SU-DHL-6 (cell line): Measurements from ENCODE around the gene ZMIZ1.

Source experiments
- H2AFZ ChIP-seq: fragments of 200-600 bp; sonication (generic); 2 replicates; pipeline ENCODE4 v1.6.1; 2014; ENCODE audit warnings: low read depth, mild to moderate bottlenecking, moderate library complexity, mixed read lengths, antibody characterized with exemption, low read length; ENCODE audit not compliant: severe bottlenecking
- H3F3A ChIP-seq: fragments of 200-600 bp; shearing (Covaris generic); 2 replicates; pipeline ENCODE4 v1.6.0; 2016; ENCODE audit warnings: antibody characterized with exemption, mild to moderate bottlenecking; ENCODE audit not compliant: insufficient read depth
- H3K27ac ChIP-seq: fragments of 200-600 bp; sonication (generic); 2 replicates; pipeline ENCODE4 v1.5.1; 2016; ENCODE audit warnings: low read depth, mild to moderate bottlenecking, low read length, moderate library complexity, mixed read lengths
- H3K27me3 ChIP-seq: fragments of 200-600 bp; sonication (generic), shearing (Covaris generic); 2 replicates; pipeline ENCODE4 v1.6.0; 2014; ENCODE audit warnings: mild to moderate bottlenecking, low read length
- H3K36me3 ChIP-seq: fragments of 200-600 bp; sonication (generic); 2 replicates; pipeline ENCODE4 v1.6.1; 2014; ENCODE audit warnings: mild to moderate bottlenecking, low read length, mixed read lengths
- H3K4me2 ChIP-seq: fragments of 300-600, 200-600 bp; shearing (Covaris generic), sonication (generic); 2 replicates; pipeline ENCODE4 v1.6.0; 2014; ENCODE audit warnings: low read length, low read depth, mild to moderate bottlenecking; ENCODE audit not compliant: poor library complexity, severe bottlenecking
- H3K4me3 ChIP-seq: fragments of 200-600 bp; sonication (generic); 2 replicates; pipeline ENCODE4 v1.5.1; 2014; ENCODE audit warnings: antibody characterized with exemption, low read length, mild to moderate bottlenecking, mixed read lengths; ENCODE audit not compliant: insufficient read depth, poor library complexity, severe bottlenecking
- H3K79me2 ChIP-seq: fragments of 200-600 bp; sonication (generic); 2 replicates; pipeline ENCODE4 v1.6.1; 2014; ENCODE audit warnings: mild to moderate bottlenecking, low read length, moderate library complexity; ENCODE audit not compliant: insufficient read depth
- H3K9ac ChIP-seq: fragments of 200-600 bp; sonication (generic); 2 replicates; pipeline ENCODE4 v1.7.0; 2014; ENCODE audit warnings: mild to moderate bottlenecking, low read length
- H3K9me2 ChIP-seq: fragments of 200-600 bp; sonication (generic); replicated peaks from 2 replicates; pipeline ENCODE4 v1.6.1; 2014; ENCODE audit warnings: low read length; ENCODE audit not compliant: insufficient read depth
- H3K9me3 ChIP-seq: fragments of 200-600 bp; sonication (generic); 2 replicates; pipeline ENCODE4 v1.6.1; 2014; ENCODE audit warnings: low read length, mixed read lengths; ENCODE audit not compliant: insufficient read depth
- H4K20me1 ChIP-seq: fragments of 200-600 bp; sonication (generic); 2 replicates; pipeline ENCODE4 v1.6.1; 2014; ENCODE audit warnings: low read depth, mild to moderate bottlenecking, antibody characterized with exemption, low read length, moderate library complexity, mixed read lengths
- EZH2phosphoT487 ChIP-seq: fragments of 200-600 bp; sonication (generic), shearing (Covaris generic); conservative IDR thresholded peaks from 2 replicates; pipeline ENCODE4 v1.6.1; 2018; ENCODE audit warnings: mild to moderate bottlenecking, antibody characterized with exemption, low read length, moderate library complexity, mixed read lengths
- TF ChIP-seq, protein P1 (sequence below): fragments of 200-600 bp; sonication (generic); IDR thresholded peaks from one replicate; pipeline ENCODE4 v1.5.1; 2017; ENCODE audit warnings: antibody characterized with exemption, mild to moderate bottlenecking, low read length, moderate library complexity; ENCODE audit not compliant: insufficient read depth, poor library complexity, severe bottlenecking

The ZMIZ1 gene

DNA sequence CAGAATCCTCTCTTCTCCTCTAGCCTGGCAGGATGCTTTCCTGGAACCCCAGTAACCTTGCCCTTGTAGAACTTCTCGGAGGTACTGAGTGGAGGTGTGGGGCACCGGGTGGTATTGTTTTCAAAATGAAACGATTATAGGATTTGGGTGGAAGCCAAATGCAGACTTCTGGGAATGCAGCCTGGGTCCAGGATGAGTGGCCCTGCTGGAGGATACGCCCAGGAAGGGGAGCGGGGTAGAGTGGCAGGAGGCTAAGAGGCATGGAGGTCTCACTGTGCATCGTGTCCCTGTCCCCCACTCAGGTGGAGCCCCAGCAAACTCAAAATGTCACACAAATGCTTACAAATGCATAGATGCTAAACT, 169.4 kb downstream of the ZMIZ1 start:
- H3K27me3 ChIP-seq = no peaks in the 10 kb centered on the region
- no peak overlapping the region for H3K27ac ChIP-seq
- H4K20me1 ChIP-seq = no peaks in the 10 kb centered on the region
- H3K9me2 ChIP-seq = no peaks in the 10 kb centered on the region
- H3F3A ChIP-seq = no peaks in the 10 kb centered on the region
- no peaks in the 10 kb centered on the region for H3K79me2 ChIP-seq
- no peak overlapping the region for H3K9ac ChIP-seq
- no peak overlapping the region for H3K4me2 ChIP-seq
- no peaks in the 10 kb centered on the region for H3K9me3 ChIP-seq
- H3K4me3 ChIP-seq = no peak overlapping the region
- no peaks in the 10 kb centered on the region for H3K36me3 ChIP-seq
- TF ChIP-seq EZH2phosphoT487 = no peak
- TF ChIP-seq, protein P1, sequence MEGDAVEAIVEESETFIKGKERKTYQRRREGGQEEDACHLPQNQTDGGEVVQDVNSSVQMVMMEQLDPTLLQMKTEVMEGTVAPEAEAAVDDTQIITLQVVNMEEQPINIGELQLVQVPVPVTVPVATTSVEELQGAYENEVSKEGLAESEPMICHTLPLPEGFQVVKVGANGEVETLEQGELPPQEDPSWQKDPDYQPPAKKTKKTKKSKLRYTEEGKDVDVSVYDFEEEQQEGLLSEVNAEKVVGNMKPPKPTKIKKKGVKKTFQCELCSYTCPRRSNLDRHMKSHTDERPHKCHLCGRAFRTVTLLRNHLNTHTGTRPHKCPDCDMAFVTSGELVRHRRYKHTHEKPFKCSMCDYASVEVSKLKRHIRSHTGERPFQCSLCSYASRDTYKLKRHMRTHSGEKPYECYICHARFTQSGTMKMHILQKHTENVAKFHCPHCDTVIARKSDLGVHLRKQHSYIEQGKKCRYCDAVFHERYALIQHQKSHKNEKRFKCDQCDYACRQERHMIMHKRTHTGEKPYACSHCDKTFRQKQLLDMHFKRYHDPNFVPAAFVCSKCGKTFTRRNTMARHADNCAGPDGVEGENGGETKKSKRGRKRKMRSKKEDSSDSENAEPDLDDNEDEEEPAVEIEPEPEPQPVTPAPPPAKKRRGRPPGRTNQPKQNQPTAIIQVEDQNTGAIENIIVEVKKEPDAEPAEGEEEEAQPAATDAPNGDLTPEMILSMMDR = no peak
- H2AFZ ChIP-seq = no peak overlapping the region

DNA sequence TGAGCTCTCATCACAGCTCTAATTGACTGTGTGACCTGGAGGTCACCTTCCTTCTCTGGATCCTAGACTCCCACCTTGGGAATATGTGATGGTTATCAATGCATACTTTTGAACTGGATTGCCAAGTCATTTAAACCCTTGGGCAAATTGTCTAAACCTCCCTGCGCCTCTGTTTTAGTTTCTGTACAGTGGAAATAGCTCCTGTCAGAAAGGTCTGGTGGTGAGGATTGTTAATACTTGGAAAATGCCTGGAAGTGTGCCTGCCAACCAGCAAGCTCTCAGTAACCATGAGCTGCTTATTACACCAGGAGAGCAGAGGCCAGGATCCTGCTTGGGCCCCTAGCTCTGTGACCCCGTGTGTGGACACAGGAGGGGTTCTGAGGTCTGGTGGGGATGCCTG, 169.8 kb downstream of the ZMIZ1 start:
- Histone ChIP-seq H4K20me1 (no peaks in the 10 kb centered on the region), H3K36me3 (no peaks in the 10 kb centered on the region), H3K79me2 (no peaks in the 10 kb centered on the region), H3K9me3 (no peaks in the 10 kb centered on the region), H3K9me2 (no peaks in the 10 kb centered on the region), H3K4me3 (no peak overlapping the region), H2AFZ (no peak overlapping the region), H3K4me2 (no peak overlapping the region), H3K27me3 (no peaks in the 10 kb centered on the region), H3K9ac (no peak overlapping the region), H3K27ac (no peak overlapping the region), H3F3A (no peaks in the 10 kb centered on the region)
- TF ChIP-seq EZH2phosphoT487 = no peak
- TF ChIP-seq, protein P1 = no peak

GRCh38 chr10:79239275-79239779, 170.6 kb downstream of the ZMIZ1 start:
- no peaks in the 10 kb centered on the region for H3K36me3 ChIP-seq
- H3K4me3 ChIP-seq = no peak overlapping the region
- no peaks in the 10 kb centered on the region for H3K9me3 ChIP-seq
- no peaks in the 10 kb centered on the region for H3K9me2 ChIP-seq
- no peak overlapping the region for H2AFZ ChIP-seq
- no peaks in the 10 kb centered on the region for H4K20me1 ChIP-seq
- no peaks in the 10 kb centered on the region for H3K79me2 ChIP-seq
- no peaks in the 10 kb centered on the region for H3F3A ChIP-seq
- TF ChIP-seq EZH2phosphoT487 = no peak
- TF ChIP-seq, protein P1 = no peak
- no peaks in the 10 kb centered on the region for H3K27me3 ChIP-seq
- H3K4me2 ChIP-seq = no peak overlapping the region
- no peak overlapping the region for H3K27ac ChIP-seq
- no peak overlapping the region for H3K9ac ChIP-seq
